GM19240 (cell line): ENCODE measurements around the gene CASTOR1.
"Not testable (repeated sequence)": the region's sequence is repeated elsewhere in the genome, so short reads cannot be mapped to it uniquely, and the experiment has no call there.

Experiments
- DNase-seq: peaks from one replicate; pipeline ENCODE4 v3.0.0; 2011; ENCODE audit warnings: low spot score; ENCODE audit not compliant: insufficient read length

Gene CASTOR1

DNA sequence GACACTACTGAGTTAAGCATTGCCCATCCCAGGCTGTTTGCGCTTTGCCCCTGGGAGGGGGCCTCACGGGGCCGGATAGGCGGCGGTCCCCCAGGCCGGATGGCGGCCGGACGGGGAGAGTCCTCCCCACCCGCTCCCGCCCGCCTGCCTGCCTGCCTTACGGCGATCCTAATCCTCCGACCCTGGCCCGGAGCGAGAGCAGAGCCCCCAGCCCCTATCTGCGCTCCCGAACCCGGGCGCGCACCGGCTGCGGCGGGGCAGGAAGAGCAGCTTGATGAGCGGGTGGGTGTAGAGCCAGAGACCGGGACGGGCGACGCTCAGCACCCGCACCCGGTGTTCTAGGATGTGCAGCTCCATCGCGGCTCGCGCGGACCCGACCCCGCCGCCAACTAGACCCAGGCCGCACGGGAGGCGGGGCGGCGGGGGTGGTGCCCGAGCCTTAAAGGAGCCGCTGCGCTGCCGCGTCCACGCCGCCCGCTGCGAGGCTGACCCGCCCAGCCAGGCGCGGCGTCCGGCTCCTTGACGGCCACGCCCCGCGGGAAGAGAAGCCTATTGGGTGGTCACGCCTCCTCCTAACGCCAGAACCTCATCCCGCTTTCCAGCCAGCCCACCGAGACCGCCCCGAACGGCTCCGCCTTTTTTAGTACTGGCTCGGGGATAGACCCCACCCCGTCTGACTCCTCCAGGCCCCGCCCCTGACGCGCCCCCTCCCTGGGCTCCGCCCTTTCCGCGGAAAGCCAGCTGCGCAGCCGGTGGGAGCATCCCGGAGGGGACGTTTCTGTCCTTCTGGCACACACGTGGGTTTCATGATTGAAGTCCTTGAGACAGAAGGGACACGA is at the start of gene CASTOR1:
CASTOR1 (minus strand) TSS at position 365 of the 839 bp plus-strand sequence; CDS start at position 357, 8 bp downstream.
- DNase-seq, result peak; percentile 90

DNA sequence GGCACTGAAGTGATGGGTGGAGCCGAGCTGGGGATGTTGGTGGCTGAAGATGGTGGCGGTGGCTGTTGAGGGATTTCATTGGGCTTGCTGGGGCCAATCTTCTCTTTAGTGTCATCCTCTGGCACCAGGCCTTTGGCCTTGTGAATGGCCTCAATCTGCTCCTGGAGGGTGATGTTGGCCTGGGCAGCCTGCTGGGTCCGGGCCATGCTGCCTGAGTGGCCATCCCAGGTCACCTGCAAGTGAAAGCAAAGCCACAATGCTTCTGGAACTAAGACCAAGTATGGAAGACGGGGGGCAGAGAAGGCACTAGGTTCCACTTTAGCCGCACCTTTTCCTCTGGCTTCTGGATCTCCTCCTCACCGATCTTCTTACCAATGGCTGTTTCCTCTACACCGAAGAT is 49.5 kb upstream of the CASTOR1 start:
- no peak for DNase-seq

DNA sequence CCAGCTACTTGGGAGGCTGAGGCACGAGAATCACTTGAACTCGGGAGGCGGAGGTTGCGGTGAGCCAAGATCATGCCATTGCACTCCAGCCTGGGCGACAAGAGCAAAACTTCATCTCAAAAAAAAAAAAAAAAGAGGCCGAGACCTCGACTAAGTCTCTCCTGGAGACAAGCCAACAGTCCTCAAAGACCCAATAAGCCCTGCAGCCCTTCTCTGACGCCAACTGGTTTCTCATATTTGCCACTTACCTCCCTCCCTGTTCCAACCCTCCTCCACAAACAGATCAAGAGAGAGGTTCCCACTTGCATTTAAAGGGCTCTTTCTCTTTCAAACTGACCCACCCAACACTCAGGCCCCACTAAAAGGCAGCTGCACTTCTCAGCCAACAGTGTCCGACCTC is 49.0 kb upstream of the CASTOR1 start:
- not testable (repeated sequence) for DNase-seq

DNA sequence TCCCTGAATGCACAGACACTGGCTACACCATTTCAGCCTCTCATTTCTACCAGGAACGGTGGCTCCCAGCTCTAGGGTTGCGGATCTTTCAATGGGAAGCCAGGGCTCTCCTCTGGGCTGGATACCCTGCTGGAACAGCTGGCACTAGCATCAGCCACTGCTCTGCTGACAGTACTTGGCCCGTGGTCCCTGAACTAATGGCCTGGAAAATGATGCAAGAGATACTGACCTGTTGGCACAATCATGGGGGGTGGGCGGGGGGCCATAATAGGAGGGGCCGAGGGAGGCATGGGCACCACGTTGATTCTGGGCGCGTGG is 48.1 kb upstream of the CASTOR1 start:
- no peak for DNase-seq

DNA sequence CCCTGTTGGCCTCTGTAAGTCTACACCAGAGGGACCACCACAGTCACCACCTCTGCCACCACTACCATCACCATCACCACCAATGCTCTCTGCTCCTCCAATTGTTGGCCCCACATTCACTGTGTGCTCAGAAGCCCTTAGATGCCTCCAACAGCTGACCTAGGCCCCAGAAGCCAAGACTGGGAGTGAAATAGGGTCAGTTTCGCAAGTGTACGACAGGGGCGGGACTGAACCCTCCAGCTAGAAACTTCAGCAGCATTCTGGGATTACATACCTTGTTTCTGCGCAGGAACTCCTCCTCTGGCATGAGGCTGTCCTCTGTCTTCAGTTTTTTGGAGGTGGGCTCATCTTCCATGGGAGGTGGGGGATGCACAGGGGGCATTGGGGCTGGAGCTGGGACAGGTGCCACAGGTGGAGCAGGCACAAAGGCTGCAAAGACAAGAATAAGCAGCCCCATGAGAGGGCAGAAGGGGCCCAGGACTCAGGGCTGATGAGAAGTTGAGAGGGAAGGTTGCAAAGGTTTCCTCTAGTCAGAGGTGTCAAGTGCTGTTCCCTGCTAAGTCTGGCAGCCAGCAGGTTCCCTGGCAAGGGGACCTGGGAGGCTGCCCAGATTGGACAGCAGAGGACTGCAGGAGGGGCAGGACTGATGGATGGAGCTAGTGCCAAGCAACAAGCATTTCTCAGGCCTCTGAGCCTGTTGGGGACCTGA is 47.6 kb upstream of the CASTOR1 start:
- no peak for DNase-seq

DNA sequence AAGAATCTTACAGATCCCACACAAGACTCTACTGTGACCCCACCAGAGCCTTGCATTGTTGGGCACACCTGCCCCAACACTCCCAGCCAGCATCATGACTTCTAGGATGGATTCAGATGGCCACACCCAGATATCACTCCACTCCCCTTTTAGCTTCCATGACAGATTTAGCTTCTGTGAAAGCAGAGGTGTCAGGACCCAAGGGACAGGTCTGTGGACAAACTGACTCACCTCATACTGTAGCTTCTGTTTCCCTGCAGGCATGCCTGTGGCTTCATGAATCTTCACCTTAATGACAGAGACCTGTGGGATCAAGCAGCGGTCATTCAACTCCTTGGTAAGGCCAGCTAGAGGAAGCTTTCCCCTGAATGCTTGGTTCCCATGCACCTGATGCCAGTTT is 45.9 kb upstream of the CASTOR1 start:
- no peak for DNase-seq

DNA sequence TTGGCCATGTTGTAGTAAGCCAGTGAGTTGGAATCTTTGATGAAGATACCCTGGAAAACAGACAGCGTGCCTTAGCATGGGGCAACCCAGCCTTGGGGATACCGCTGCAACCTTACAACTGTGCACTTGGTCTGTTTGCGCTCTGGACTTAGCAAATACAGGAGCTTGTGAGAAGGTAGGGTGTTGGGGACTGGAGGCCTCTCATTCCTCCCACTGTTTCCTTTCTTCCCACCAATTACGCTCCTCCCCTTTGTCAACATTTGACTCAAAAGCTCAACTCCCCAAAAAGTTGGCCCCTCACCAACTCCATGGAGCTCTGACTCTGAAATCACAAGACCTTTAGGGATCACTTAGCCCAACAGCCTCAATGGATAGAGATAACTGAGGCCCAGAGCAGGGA is 45.3 kb upstream of the CASTOR1 start:
- DNase-seq, result no peak

DNA sequence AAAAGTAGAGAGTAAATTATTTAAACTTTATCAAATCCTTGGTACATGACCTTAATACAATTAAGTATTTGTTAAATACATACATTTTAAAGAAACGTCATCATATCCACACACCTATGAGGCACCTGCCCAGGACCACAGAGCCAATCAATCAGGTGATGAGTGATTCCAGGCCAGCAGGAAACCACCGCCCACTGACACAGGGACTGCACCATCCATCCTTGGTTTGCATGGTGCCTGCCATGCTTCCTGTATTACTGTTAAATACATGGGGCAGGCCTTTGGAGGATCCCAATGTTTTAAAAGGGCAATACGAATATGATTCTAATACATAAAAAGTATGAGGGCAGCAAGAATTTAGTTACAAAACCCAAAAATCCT is 44.4 kb upstream of the CASTOR1 start:
- DNase-seq, result no peak

DNA sequence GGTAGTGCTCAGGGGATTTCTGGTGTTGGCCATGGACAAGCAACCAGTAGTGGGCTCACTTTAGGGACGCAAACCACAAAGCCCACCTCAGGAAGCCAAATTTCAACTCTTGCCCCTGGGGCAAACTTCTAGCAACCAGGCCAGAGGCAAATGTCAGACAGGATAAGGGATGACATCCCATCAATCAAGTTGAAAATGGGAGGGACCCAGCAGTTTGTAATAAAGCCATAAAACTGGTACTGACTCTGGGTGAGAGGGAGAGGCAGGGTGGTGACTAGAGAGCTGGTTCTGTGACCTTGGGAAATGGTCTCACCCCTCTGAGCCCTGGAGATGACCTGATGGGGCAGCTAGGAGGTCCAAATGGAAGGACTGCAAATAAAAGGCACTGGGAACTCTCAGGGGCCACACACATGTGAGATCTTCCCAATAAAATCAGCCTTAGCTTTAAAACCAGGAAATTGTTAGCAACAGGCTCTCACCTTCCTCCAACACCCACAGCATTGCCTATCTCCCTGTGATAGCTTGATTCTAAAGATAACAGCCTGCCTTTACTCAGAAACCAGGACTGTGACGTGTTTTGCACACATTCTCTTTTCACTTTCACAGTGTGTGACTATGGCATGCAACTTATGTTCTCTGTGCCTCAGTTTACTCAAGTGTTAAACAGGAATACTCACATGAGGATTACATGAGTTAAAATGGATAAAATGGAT is 43.8 kb upstream of the CASTOR1 start:
- no peak for DNase-seq

DNA sequence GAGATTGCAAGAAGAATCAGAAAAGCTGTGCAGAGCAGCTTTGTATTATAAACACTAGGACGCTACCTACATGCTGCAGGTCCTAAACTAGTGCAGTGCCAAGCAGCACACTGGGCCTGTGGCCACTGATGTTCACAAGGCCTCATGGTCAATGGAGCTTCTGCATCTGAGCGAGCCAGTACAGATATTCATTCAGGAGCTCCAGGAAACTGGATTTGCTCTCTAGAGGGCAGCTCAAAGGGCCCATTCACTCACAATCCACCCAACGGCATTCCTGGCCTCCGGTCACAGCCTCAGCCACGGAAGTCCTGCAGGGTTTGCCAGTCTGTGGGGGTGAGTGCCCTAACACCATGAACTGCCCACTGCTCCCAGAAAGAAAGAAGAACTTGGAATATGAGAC is 43.2 kb upstream of the CASTOR1 start:
- no peak for DNase-seq

DNA sequence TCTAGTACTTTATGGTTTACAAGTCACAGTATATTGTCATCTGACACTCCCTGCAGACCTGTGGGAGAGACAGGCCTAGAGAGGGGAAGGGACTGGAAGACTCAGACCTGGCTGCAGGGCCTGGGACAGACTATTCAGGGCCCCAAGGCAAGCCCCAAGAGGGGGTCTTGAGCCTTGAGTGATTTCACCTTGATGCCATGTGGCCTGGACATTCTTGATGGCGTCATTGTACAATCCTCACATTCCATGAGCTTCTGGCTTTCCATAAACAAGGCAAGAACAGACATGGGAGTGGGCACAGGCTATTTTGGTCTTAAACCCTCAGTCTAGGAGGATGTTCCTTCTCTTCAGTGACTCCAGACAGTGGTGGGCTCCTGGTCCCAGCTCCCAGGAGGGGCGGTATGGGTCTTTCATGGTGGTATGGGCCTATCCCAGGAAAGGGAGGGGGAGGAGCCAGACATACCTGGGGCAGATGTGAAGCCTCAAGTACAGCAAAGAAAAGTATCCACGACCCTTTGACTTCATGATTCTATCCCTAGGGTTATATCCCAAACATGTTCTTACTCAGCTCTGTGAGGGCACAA is 39.3 kb upstream of the CASTOR1 start:
- no peak for DNase-seq

DNA sequence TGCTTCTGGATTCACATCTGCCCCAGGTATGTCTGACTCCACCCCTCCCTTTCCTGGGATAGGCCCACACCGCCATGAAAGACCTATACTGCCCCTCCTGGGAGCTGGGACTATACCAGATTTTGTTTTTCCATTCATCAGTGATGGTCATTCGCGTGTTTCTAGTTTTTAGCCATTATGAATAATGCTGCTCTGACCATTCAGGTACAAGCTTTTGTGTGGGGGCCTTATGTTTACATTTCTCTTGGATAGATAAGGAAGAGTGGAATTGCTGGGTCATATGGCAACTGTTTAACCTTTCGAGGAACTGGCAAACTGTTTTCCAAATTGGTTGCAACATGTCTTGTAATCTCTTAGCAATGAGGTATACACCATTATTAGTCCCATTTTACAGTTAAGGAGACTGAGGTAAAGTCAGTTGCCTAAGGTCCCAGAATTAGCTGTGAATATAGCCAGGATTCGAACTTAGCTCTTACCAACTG is 38.6 kb upstream of the CASTOR1 start:
- no peak for DNase-seq

DNA sequence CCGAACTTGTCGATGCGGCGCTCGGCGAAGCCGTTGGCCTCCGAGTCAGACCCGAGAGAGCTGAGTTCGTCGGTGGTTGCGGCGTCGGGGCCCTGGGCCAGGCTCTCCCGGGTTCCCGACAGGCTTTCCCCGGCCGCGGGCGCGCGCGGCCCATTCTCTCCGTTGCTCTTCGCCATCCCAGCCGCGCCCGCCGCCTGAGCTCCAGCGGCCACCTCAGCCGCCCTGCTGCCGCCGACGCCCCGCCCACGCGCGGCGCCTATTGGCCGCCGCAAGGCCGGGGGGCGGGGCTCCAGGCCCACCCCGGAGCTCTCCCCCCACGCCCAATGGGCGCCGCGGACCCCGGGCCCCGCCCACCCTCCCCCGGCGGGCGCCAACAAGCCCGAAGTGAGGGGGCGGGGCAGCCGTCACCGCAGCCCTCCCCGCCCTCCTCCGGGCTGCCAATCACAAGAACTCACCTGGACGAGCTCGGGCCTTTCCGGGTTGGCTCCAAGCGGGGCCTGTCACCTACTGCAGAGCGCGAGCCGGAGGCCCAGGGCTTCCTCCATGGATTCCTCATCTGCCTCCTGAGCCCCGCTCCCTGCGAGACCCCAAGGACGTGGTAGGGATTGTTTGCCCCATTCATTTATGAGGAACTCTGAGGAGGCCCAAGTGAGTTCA is 37.5 kb upstream of the CASTOR1 start, which contains the start of gene TBC1D10A:
TBC1D10A (minus strand) TSS at position 236 of the 657 bp plus-strand sequence; CDS start at position 176, 60 bp downstream.
- peak; percentile 93 for DNase-seq

DNA sequence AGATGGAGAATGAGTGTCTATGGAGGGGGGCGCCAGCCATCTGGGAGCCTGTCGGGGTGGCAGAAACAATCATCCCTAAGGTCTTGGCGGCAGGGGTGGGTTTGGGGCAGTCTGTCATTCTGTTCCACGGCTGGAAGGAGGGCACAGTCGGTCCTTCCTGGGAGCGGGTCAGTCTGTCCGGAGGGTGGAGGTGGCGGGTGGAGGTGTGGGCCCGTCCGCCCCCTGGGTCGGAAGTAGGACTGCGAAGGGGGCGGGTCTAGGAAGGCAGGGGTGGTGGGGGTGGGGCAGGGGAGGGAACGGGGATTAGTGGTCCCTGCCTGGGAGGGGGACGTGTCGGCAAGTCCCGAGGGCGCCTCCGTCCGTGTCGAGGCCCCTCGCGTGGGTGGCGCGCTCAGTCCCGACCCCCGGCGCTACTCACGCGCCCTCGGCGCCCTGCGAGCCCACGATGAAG is 37.0 kb upstream of the CASTOR1 start:
- no peak for DNase-seq

DNA sequence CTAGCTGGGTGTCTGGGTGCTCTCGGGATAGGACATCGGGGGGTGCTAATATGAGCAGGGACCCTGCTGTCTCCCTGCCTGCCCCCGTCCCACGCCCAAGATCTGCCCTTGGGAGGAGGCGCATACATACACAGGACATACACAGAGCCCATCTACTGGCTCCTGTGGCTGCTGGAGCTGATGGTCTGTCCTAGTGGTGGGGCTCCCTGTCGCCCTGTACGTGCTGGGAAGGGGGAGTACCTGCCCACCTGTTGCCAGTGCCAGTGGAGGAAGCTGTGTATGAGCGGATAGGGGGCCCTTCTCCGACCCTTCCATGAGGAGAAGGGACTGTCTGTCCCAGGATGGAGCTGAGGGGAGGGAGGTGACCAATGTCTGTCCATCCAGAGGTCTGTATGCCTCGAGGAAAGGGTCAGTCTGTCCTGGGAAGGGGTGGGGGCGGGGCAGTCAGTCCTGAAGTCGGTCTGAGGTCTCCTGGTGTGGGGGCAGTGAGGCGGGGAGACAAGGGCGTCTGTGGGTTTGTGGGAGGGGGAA is 36.5 kb upstream of the CASTOR1 start:
- no peak for DNase-seq

DNA sequence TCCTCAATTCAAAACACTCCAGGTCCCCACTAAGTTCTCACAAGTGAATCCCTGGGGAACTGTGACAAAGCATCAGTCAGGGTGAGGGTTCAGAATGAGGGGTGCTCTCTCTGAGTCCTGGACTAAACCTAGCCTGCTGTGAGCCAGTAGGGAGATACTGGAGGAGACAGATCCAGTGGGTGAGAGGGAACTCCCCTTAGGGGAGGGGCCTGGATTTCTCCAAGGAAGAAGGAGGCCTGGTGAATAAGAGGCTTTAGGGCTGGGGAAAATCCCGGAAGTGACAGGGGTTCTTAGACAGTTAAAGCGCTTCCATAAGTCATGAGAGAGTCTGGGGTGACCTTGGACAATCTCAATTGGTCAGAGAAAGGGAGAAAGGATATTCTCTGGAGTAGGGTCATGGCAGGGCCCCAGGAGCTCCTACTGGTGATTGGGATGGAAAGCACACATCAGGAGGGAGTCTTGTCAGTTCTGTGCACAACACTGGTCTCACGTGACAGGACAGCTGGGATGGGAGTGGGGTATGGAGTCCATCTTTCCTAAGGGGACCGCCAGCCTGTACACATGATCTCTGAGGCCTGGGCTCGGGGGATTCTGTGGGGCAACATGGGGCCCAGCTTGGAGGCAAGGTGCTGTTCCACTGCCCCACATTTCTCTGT is 35.9 kb upstream of the CASTOR1 start:
- no peak for DNase-seq

DNA sequence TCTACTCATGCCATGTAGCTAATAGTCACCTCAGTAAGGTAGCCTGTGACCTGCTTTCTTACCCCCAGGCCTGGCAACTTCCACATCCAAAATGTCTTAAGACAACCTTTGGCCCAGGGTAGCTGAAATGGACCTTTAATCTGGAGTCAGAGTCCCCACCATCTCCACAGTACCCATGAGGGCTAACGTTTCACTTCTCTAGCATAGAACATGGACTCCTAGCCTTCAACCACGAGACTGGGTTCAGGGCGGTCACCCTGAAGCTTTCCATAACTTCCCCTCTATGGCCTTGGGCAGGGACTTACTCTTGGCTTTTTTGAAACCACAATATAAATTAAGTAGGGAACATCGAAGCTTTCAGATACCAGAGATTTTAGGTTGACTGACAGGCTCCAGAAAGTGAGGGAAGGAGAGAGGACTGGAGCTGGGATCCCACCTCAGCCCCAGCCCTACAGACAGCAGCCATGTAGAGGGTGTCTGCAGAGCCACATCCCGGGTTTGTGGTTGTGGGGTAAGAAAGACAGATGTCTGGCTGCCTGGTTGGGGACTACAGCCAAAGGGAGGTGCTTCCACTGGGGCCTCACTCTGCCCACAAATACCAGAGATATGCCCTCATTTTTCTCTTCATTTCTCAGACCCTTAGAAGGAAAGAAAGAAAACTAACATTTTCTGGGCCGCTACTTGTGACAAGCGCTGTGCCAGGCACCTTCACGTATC is 34.9 kb upstream of the CASTOR1 start:
- DNase-seq, result no peak

DNA sequence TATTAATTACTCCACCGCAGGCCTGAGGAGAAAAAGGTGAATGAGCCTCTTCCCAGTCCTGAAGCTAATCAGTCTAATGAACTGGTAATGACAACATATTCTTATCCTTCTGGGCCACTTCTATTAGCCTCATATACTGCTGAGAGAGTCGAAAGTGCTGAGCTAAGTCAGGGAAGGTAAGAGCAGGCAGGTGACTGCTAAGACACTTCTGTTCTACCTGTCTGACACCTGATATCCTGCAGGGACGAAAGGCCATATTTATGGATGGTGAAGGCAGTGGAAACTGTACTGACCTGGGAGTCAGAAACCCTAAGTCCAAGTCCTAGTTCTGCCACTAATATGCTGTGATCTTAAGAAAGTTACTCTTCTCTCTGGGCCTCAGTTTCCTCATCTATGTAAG is 33.9 kb upstream of the CASTOR1 start:
- DNase-seq, result no peak

DNA sequence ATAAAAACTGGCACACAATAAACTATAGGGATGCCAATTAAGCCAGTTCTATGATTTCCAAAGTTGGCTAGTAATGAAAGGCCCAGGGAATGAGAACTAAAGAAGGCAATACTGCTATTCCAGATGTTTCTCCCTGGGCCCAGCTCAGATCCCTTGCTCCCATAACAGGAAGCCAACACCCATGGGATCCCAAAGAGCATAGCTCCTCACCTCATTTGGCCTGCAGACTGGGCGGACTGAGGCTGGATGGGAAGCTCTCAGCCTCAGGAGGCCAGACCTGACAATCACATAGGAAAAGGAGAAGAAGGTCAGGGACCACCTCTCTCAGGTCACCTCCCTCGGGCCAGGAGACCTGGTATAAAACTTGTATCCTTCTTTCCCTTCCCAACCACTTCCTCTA is 32.2 kb upstream of the CASTOR1 start:
- no peak for DNase-seq
